Vagina (tissue), 2 donors: ENCODE measurements around the gene TAAR6.

Experiments used
- POLR2A ChIP-seq, 2 donors: fragments of 450-650 bp; IDR thresholded peaks; one replicate each; pipeline ENCODE4 v1.6.1; 2017; ENCODE audit warnings: antibody characterized with exemption in 2 of 2, mild to moderate bottlenecking in 2 of 2, moderate library complexity in 2 of 2
- TF ChIP-seq, protein P1 (sequence below), 3 experiments: fragments of 450-650 bp in 2 of 3; fragments of 200-600 bp in 1 of 3; sonication (generic) in 1 of 3; IDR thresholded peaks; one replicate each; pipeline ENCODE4 v1.5.1; 2017 to 2019; ENCODE audit warnings: antibody characterized with exemption in 3 of 3, mild to moderate bottlenecking in 2 of 3, moderate library complexity in 2 of 3

DNA sequence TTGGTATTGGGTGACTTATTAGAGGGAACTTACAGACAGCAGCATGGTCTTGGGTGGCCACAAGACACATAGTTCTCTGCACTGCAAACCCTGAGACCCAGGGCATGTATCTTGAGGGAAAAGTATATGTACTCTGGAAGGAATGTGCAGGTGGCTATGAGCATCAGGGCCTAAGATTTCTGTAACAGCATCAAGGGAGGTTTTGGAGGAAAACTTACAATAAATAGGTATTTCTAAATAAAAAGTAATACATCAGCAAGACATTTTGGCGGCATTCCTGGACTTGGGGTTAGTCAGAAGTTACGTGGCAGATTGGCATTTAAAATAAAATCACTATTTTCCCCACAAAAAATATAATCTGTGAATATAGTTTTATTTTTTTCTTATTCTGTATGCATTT is 49.2 kb upstream of the TAAR6 start:
- no peak for TF ChIP-seq POLR2A (IDR thresholded peaks at IDR 0.05)
- TF ChIP-seq, protein P1, sequence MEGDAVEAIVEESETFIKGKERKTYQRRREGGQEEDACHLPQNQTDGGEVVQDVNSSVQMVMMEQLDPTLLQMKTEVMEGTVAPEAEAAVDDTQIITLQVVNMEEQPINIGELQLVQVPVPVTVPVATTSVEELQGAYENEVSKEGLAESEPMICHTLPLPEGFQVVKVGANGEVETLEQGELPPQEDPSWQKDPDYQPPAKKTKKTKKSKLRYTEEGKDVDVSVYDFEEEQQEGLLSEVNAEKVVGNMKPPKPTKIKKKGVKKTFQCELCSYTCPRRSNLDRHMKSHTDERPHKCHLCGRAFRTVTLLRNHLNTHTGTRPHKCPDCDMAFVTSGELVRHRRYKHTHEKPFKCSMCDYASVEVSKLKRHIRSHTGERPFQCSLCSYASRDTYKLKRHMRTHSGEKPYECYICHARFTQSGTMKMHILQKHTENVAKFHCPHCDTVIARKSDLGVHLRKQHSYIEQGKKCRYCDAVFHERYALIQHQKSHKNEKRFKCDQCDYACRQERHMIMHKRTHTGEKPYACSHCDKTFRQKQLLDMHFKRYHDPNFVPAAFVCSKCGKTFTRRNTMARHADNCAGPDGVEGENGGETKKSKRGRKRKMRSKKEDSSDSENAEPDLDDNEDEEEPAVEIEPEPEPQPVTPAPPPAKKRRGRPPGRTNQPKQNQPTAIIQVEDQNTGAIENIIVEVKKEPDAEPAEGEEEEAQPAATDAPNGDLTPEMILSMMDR (IDR thresholded peaks at IDR 0.05), result no peak
